Measurements from ENCODE around the gene SUPT20H. TPM values are rescaled to one million over a fixed set of nuclear protein-coding genes. Genes with fewer than 3 reads are reported as not detected.
A peak's percentile ranks its signal among the peaks of the same experiment; 100 is the strongest.
"Not testable (repeated sequence)": the region's sequence is repeated elsewhere in the genome, so short reads cannot be mapped to it uniquely, and the experiment has no call there.

Gene SUPT20H
- total RNA-seq, 1 experiment from 2014 or later, result 90.3 TPM

GRCh38 chr13:37059848-37060192 lies 332 bp upstream of the SUPT20H start:
- Mint-ChIP-seq H3K27me3 (ENCODE audit: insufficient read depth, unreplicated experiment) (no peaks in the 10 kb centered on the region), H3K36me3 (ENCODE audit: insufficient read depth, unreplicated experiment) (peaks cover 10% of the 10 kb centered on the region), H3K4me3 (ENCODE audit: unreplicated experiment) (peak overlapping the region; percentile 81), H3K9me3 (ENCODE audit: unreplicated experiment) (no peaks in the 10 kb centered on the region), H3K4me1 (ENCODE audit: insufficient read depth, unreplicated experiment) (peaks cover 4% of the 10 kb centered on the region), H3K27ac (ENCODE audit: low read depth, unreplicated experiment) (peak overlapping the region; percentile 97)
- ChIA-PET POLR2A (interaction anchor here (0.6 to 4.8 kb wide), 14 partner anchors 9 to 1977 kb away, joined by 3 to 28 read pairs (median 3); partner anchors contain the start of gene PROSER1), CTCF (interaction anchor here (0.6 to 0.9 kb wide), 2 partner anchors 15 to 571 kb away, joined by 3 read pairs; no protein-coding TSS in a partner anchor)
- no peak for TF ChIP-seq CTCF (IDR thresholded peaks at IDR 0.05; ENCODE audit: unreplicated experiment)
- DNase-seq (ENCODE audit: unreplicated experiment), result no peak
- no TSS peak for BruUV-seq (replicated peaks)
- intact Hi-C loops (cut with micrococcal nuclease), result loop anchor here (2.0 kb wide), 1 partner anchor 61 kb away; the partner anchor contains the start of gene ALG5

DNA sequence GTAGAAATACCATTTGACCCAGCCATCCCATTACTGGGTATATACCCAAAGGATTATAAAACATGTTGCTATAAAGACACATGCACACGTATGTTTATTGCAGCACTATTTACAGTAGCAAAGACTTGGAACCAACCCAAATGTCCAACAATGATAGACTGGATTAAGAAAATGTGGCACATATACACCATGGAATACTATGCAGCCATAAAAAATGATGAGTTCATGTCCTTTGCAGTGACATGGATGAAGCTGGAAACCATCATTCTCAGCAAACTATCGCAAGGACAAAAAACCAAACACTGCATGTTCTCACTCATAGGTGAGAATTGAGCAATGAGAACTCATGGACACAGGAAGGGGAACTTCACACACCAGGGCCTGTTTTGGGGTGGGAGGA lies 3.3 kb downstream of the SUPT20H start:
- H3K4me1 Mint-ChIP-seq (ENCODE audit: insufficient read depth, unreplicated experiment); CTCF ChIA-PET: not testable (repeated sequence)
- POLR2A ChIA-PET, result interaction anchor here (1.0 to 4.8 kb wide), 3 partner anchors 9 to 56 kb away, joined by 4 to 28 read pairs (median 17); partner anchors contain the start of genes ALG5 and EXOSC8

GRCh38 chr13:37053111-37053510 lies 6.4 kb downstream of the SUPT20H start:
- CTCF ChIA-PET; H3K9me3 Mint-ChIP-seq (ENCODE audit: unreplicated experiment); H3K4me3 Mint-ChIP-seq (ENCODE audit: unreplicated experiment); DNase-seq (ENCODE audit: unreplicated experiment); intact Hi-C loops (cut with micrococcal nuclease); H3K27me3 Mint-ChIP-seq (ENCODE audit: insufficient read depth, unreplicated experiment); BruUV-seq (replicated peaks); POLR2A ChIA-PET; H3K4me1 Mint-ChIP-seq (ENCODE audit: insufficient read depth, unreplicated experiment): not testable (repeated sequence)
- Mint-ChIP-seq H3K27ac (ENCODE audit: low read depth, unreplicated experiment) (peak overlapping the region; percentile 42), H3K36me3 (ENCODE audit: insufficient read depth, unreplicated experiment) (peaks cover 37% of the 10 kb centered on the region)

More for the DNA sequence above, 3.3 kb downstream of the SUPT20H start:
- DNase-seq (ENCODE audit: unreplicated experiment); H3K9me3 Mint-ChIP-seq (ENCODE audit: unreplicated experiment); intact Hi-C loops (cut with micrococcal nuclease); H3K27ac Mint-ChIP-seq (ENCODE audit: low read depth, unreplicated experiment); H3K4me3 Mint-ChIP-seq (ENCODE audit: unreplicated experiment); BruUV-seq (replicated peaks); H3K27me3 Mint-ChIP-seq (ENCODE audit: insufficient read depth, unreplicated experiment): not testable (repeated sequence)
- peaks cover 16% of the 10 kb centered on the region for H3K36me3 Mint-ChIP-seq (ENCODE audit: insufficient read depth, unreplicated experiment)

- H3K27me3 Mint-ChIP-seq (ENCODE audit: insufficient read depth, unreplicated experiment), result no peaks in the 10 kb centered on the region
- intact Hi-C loops (cut with micrococcal nuclease), result no loop called here
- ChIA-PET CTCF (no interaction called here), POLR2A (interaction anchor here (5.0 kb wide), 1 partner anchor 9 kb away, joined by 28 read pairs; the partner anchor contains the start of gene SUPT20H)
- TF ChIP-seq CTCF (IDR thresholded peaks at IDR 0.05; ENCODE audit: unreplicated experiment), result no peak
- H3K36me3 Mint-ChIP-seq (ENCODE audit: insufficient read depth, unreplicated experiment), result peaks cover 58% of the 10 kb centered on the region
- H3K4me3 Mint-ChIP-seq (ENCODE audit: unreplicated experiment), result no peak overlapping the region
- DNase-seq (ENCODE audit: unreplicated experiment), result no peak
- H3K4me1 Mint-ChIP-seq (ENCODE audit: insufficient read depth, unreplicated experiment), result peaks cover 6% of the 10 kb centered on the region
- BruUV-seq (replicated peaks), result no TSS peak
- H3K9me3 Mint-ChIP-seq (ENCODE audit: unreplicated experiment), result no peaks in the 10 kb centered on the region
- H3K27ac Mint-ChIP-seq (ENCODE audit: low read depth, unreplicated experiment), result no peak overlapping the region
These were observed 9.7 kb downstream of the SUPT20H start for GRCh38 chr13:37049810-37050209.

DNA sequence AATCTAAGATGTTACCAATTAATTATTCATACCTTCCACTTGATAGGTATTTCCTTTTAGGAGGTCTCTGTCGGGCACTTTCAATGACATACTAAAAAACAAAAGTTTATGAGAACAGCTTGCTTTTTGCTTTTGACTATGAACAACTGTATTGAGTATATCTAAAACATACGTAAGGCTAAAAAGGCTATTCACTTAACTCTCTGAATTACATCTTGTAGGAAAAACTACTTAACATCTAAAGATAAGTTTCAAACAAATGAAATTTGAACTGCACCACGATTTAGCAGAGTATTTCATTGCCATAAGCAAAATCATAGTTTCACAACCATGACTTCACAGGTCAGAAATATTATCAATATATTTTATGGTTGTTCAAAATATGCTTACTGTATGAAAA lies 11.6 kb downstream of the SUPT20H start:
- no peaks in the 10 kb centered on the region for H3K27me3 Mint-ChIP-seq (ENCODE audit: insufficient read depth, unreplicated experiment)
- peaks cover 6% of the 10 kb centered on the region for H3K4me1 Mint-ChIP-seq (ENCODE audit: insufficient read depth, unreplicated experiment)
- ChIA-PET CTCF (interaction anchor here (1.0 to 1.3 kb wide), 2 partner anchors 9 to 11 kb away, joined by 3 read pairs; no protein-coding TSS in a partner anchor), POLR2A (interaction anchor here (2.1 to 5.0 kb wide), 2 partner anchors 11 to 46 kb away, joined by 14 to 28 read pairs; partner anchors contain the start of genes EXOSC8 and SUPT20H)
- no peaks in the 10 kb centered on the region for H3K9me3 Mint-ChIP-seq (ENCODE audit: unreplicated experiment)
- no peak overlapping the region for H3K4me3 Mint-ChIP-seq (ENCODE audit: unreplicated experiment)
- H3K36me3 Mint-ChIP-seq (ENCODE audit: insufficient read depth, unreplicated experiment), result peaks cover 70% of the 10 kb centered on the region
- no peak for DNase-seq (ENCODE audit: unreplicated experiment)
- TF ChIP-seq CTCF (IDR thresholded peaks at IDR 0.05; ENCODE audit: unreplicated experiment), result no peak
- no TSS peak for BruUV-seq (replicated peaks)
- intact Hi-C loops (cut with micrococcal nuclease), result no loop called here
- H3K27ac Mint-ChIP-seq (ENCODE audit: low read depth, unreplicated experiment), result no peak overlapping the region

Measured in MCF 10A (cell line).